ENCODE results near the gene PILRA. TPM values are rescaled to one million over a fixed set of nuclear protein-coding genes. Genes with fewer than 3 reads are reported as not detected.
A peak's percentile ranks its signal among the peaks of the same experiment; 100 is the strongest.
"Not testable (repeated sequence)": the region's sequence is repeated elsewhere in the genome, so short reads cannot be mapped to it uniquely, and the experiment has no call there.

The PILRA gene
- total and polyA plus RNA-seq, 10 of the 15 experiments (the other 5 are each of a cell fraction or from before 2014, with no cell fraction given), result 6.6 to 43.3 (median 11.5) TPM

DNA sequence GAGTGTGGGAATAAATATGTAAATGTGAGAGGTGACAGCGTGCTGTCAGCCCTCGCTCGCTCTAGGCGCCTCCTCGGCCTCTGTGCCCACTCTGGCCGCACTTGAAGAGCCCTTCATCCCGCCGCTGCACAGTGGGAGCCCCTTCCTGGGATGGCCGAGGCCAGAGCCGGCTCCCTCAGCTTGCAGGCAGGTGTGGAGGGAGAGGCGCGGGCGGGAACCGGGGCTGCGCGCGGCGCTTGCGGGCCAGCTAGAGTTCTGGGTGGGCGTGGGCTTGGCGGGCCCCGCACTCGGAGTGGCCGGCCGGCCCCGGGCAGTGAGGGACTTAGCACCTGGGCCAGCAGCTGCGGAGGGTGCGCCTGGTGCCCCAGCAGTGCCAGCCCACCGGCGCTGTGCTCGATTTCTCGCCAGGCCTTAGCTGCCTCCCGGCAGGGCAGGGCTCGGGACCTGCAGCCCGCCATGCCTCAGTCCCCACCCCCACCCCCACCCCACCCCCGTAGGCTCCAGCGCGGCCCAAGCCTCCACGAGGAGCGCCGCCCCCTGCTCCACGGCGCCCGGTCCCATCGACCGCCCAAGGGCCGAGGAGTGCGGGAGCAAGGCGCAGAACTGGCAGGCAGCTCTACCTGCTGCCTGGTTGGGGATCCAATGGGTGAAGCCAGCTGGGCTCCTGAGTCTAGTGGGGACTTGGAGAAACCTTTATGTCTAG is 8.4 kb downstream of the PILRA start:
- H3K4me2 ChIP-seq (ENCODE audit: control insufficient read depth, insufficient read depth); H3K36me3 ChIP-seq (ENCODE audit: control insufficient read depth in 2 of 2, insufficient read depth in 2 of 2, low read length in 1 of 2); H3K27ac ChIP-seq (ENCODE audit: control insufficient read depth, insufficient read depth); intact Hi-C loops (cut with micrococcal nuclease; ENCODE audit: unreplicated experiment); in situ Hi-C loops (cut with MboI); H3K4me3 ChIP-seq; H3K9ac ChIP-seq (ENCODE audit: control insufficient read depth, insufficient read depth, low read length); H3K79me2 ChIP-seq (ENCODE audit: control insufficient read depth, insufficient read depth, low read length); H3K27me3 ChIP-seq (replicated peaks in 1 of 2; ENCODE audit: control insufficient read depth in 2 of 2, insufficient read depth in 2 of 2, low read length in 1 of 2); H2AFZ ChIP-seq (ENCODE audit: control insufficient read depth, low read depth, low read length); H3K9me3 ChIP-seq (replicated peaks; ENCODE audit: control insufficient read depth, insufficient read depth, low read length); ATAC-seq; BruUV-seq (replicated peaks); FAIRE-seq; H4K20me1 ChIP-seq (ENCODE audit: control insufficient read depth, insufficient read depth); H3K4me1 ChIP-seq (ENCODE audit: control insufficient read depth, insufficient read depth, low read length); DNase-seq (ENCODE audit: low read depth, low spot score): not testable (repeated sequence)
- 0 out of 2 replicates have a peak, but pooled peaks have one; percentile 15 for TF ChIP-seq ZBTB33 (IDR thresholded peaks at IDR 0.05)
- CTCF ChIA-PET, result interaction anchor here (2.8 kb wide), 1 partner anchor 26 kb away, joined by 12 read pairs; no protein-coding TSS in a partner anchor
- POLR2A ChIA-PET, result interaction anchor here (0.7 to 3.0 kb wide), 5 partner anchors 10 to 883 kb away, joined by 3 to 11 read pairs (median 3); partner anchors contain the start of gene ZCWPW1
- RAD21 ChIA-PET (ENCODE audit: unreplicated experiment), result interaction anchor here (1.6 to 1.8 kb wide), 2 partner anchors 15 to 26 kb away, joined by 4 to 7 read pairs; no protein-coding TSS in a partner anchor
- SMC1A ChIA-PET (ENCODE audit: uncharacterized antibody, unreplicated experiment), result interaction anchor here (1.0 to 4.0 kb wide), 8 partner anchors 10 to 47 kb away, joined by 3 to 13 read pairs (median 4); partner anchors contain the start of gene ZCWPW1
- WGBS (ENCODE audit: insufficient coverage, insufficient replicate concordance, low lambda C conversion rate, missing lambda C conversion rate), result 94% methylated on average over 40 of the region's 49 CpGs
